Measurements from ENCODE around the gene CCBE1. TPM values are rescaled to one million over a fixed set of nuclear protein-coding genes. Genes with fewer than 3 reads are reported as not detected.

CCBE1 gene
- polyA plus RNA-seq, 1 donor from 2014 or later: 0.19 TPM

GRCh38 chr18:59631583-59632181 lies 65.5 kb downstream of the CCBE1 start:
- Histone ChIP-seq H3K79me2 (replicated peaks; ENCODE audit: insufficient read depth, low read length) (no peaks in the 10 kb centered on the region), H3K4me2 (ENCODE audit: low read length) (no peak overlapping the region), H3K36me3 (ENCODE audit: insufficient read depth, low read length) (no peaks in the 10 kb centered on the region), H3K27me3 (ENCODE audit: insufficient read depth, low read depth, low read length) (no peaks in the 10 kb centered on the region), H3K27ac (ENCODE audit: low read length) (no peak overlapping the region), H2AFZ (ENCODE audit: low read depth, low read length) (no peak overlapping the region), H4K20me1 (ENCODE audit: insufficient read depth) (no peaks in the 10 kb centered on the region), H3K4me3 (ENCODE audit: low read length) (no peak overlapping the region), H3K9ac (ENCODE audit: low read length) (no peak overlapping the region), H3F3A (ENCODE audit: insufficient read depth, low read length, poor library complexity, severe bottlenecking) (no peaks in the 10 kb centered on the region), H3K9me2 (ENCODE audit: insufficient read depth, low read length) (no peaks in the 10 kb centered on the region), H3K9me3 (ENCODE audit: low read length) (no peaks in the 10 kb centered on the region)
- TF ChIP-seq EZH2 (IDR thresholded peaks at IDR 0.05; ENCODE audit: borderline replicate concordance, insufficient read depth, low read length, poor library complexity, severe bottlenecking): no peak
- TF ChIP-seq REST (IDR thresholded peaks at IDR 0.05; ENCODE audit: borderline replicate concordance): no peak
- TF ChIP-seq EP300 (conservative IDR thresholded peaks at IDR 0.05; ENCODE audit: poor library complexity, severe bottlenecking): no peak
- TF ChIP-seq SMC3 (conservative IDR thresholded peaks at IDR 0.05; ENCODE audit: poor library complexity): peak; percentile 52
- TF ChIP-seq POLR2AphosphoS5 (IDR thresholded peaks at IDR 0.05): no peak
- peak; percentile 51 for TF ChIP-seq RAD21 (conservative IDR thresholded peaks at IDR 0.05)
- TF ChIP-seq, protein P1, sequence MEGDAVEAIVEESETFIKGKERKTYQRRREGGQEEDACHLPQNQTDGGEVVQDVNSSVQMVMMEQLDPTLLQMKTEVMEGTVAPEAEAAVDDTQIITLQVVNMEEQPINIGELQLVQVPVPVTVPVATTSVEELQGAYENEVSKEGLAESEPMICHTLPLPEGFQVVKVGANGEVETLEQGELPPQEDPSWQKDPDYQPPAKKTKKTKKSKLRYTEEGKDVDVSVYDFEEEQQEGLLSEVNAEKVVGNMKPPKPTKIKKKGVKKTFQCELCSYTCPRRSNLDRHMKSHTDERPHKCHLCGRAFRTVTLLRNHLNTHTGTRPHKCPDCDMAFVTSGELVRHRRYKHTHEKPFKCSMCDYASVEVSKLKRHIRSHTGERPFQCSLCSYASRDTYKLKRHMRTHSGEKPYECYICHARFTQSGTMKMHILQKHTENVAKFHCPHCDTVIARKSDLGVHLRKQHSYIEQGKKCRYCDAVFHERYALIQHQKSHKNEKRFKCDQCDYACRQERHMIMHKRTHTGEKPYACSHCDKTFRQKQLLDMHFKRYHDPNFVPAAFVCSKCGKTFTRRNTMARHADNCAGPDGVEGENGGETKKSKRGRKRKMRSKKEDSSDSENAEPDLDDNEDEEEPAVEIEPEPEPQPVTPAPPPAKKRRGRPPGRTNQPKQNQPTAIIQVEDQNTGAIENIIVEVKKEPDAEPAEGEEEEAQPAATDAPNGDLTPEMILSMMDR (IDR thresholded peaks at IDR 0.05; ENCODE audit: poor library complexity, severe bottlenecking): peak; percentile 51
- no peak for TF ChIP-seq TAF1 (IDR thresholded peaks at IDR 0.05; ENCODE audit: low read depth)
- no peak for TF ChIP-seq MXI1 (conservative IDR thresholded peaks at IDR 0.05; ENCODE audit: poor library complexity, severe bottlenecking)

- no peaks in the 10 kb centered on the region for H3K9me2 ChIP-seq (ENCODE audit: insufficient read depth, low read length)
These were observed 67.3 kb downstream of the CCBE1 start for GRCh38 chr18:59629894-59630293.

More at GRCh38 chr18:59629894-59630293, 67.3 kb downstream of the CCBE1 start:
- H3K36me3 ChIP-seq (ENCODE audit: insufficient read depth, low read length): no peaks in the 10 kb centered on the region
- H3K4me3 ChIP-seq (ENCODE audit: low read length): no peak overlapping the region
- H3K27ac ChIP-seq (ENCODE audit: low read length): no peak overlapping the region
- H3K9ac ChIP-seq (ENCODE audit: low read length): no peak overlapping the region
- no peaks in the 10 kb centered on the region for H4K20me1 ChIP-seq (ENCODE audit: insufficient read depth)
- no peaks in the 10 kb centered on the region for H3K27me3 ChIP-seq (ENCODE audit: insufficient read depth, low read depth, low read length)
- no peaks in the 10 kb centered on the region for H3F3A ChIP-seq (ENCODE audit: insufficient read depth, low read length, poor library complexity, severe bottlenecking)
- no peak overlapping the region for H3K4me2 ChIP-seq (ENCODE audit: low read length)
- H3K79me2 ChIP-seq (replicated peaks; ENCODE audit: insufficient read depth, low read length): no peaks in the 10 kb centered on the region
- TF ChIP-seq SMC3 (conservative IDR thresholded peaks at IDR 0.05; ENCODE audit: poor library complexity) (no peak), EP300 (conservative IDR thresholded peaks at IDR 0.05; ENCODE audit: poor library complexity, severe bottlenecking) (no peak), REST (IDR thresholded peaks at IDR 0.05; ENCODE audit: borderline replicate concordance) (no peak), TAF1 (IDR thresholded peaks at IDR 0.05; ENCODE audit: low read depth) (no peak), POLR2AphosphoS5 (IDR thresholded peaks at IDR 0.05) (no peak), EZH2 (IDR thresholded peaks at IDR 0.05; ENCODE audit: borderline replicate concordance, insufficient read depth, low read length, poor library complexity, severe bottlenecking) (no peak), MXI1 (conservative IDR thresholded peaks at IDR 0.05; ENCODE audit: poor library complexity, severe bottlenecking) (no peak), RAD21 (conservative IDR thresholded peaks at IDR 0.05) (no peak)
- TF ChIP-seq, protein P1 (IDR thresholded peaks at IDR 0.05; ENCODE audit: poor library complexity, severe bottlenecking): no peak
- no peak overlapping the region for H2AFZ ChIP-seq (ENCODE audit: low read depth, low read length)
- no peaks in the 10 kb centered on the region for H3K9me3 ChIP-seq (ENCODE audit: low read length)
